ENCODE results near the gene PLIN1.

- TF ChIP-seq CTCF (optimal IDR thresholded peaks at IDR 0.05 in 1 of 3, IDR thresholded peaks at IDR 0.05 in 1 of 3, conservative IDR thresholded peaks at IDR 0.05 in 1 of 3; ENCODE audit: extremely low read depth in 1 of 3, insufficient read depth in 2 of 3, low read length in 3 of 3) (no peak), EZH2 (IDR thresholded peaks at IDR 0.05; ENCODE audit: low read length) (no peak)
Observed at GRCh38 chr15:89627256-89627970, 51.8 kb downstream of the PLIN1 start.
